C4-2B (cell line): ENCODE measurements around the gene AKT1S1.

Source experiments
- CTCF ChIP-seq: fragments of 450-650 bp; conservative IDR thresholded peaks from 2 replicates; pipeline ENCODE4 v1.5.1; 2017; ENCODE audit warnings: mild to moderate bottlenecking
- ZFX ChIP-seq: fragments of 450-650 bp; IDR thresholded peaks from 2 replicates; pipeline ENCODE4 v1.6.1; 2017

GRCh38 chr19:49862391-49863253 is 14.5 kb downstream of the AKT1S1 start:
- TF ChIP-seq CTCF = no peak; the same call in 1 of the 2 replicates
- TF ChIP-seq ZFX = no peak
